KBM-7 (cell line): ENCODE measurements around the gene RWDD2A.

ENCODE experiments used
- DNase-seq: peaks from one replicate; pipeline ENCODE4 v3.0.0-alpha.2; 2015
- in situ Hi-C: fragments of 300-500 bp; cut with MboI; formaldehyde crosslinking; loops from 2 replicates; pipeline ENCODE4 v1.14.3; 2020; ENCODE audit warnings: low sequenced_read_pairs, low pct_unique_long_range_greater_than_20kb, mixed read lengths

The RWDD2A gene

DNA sequence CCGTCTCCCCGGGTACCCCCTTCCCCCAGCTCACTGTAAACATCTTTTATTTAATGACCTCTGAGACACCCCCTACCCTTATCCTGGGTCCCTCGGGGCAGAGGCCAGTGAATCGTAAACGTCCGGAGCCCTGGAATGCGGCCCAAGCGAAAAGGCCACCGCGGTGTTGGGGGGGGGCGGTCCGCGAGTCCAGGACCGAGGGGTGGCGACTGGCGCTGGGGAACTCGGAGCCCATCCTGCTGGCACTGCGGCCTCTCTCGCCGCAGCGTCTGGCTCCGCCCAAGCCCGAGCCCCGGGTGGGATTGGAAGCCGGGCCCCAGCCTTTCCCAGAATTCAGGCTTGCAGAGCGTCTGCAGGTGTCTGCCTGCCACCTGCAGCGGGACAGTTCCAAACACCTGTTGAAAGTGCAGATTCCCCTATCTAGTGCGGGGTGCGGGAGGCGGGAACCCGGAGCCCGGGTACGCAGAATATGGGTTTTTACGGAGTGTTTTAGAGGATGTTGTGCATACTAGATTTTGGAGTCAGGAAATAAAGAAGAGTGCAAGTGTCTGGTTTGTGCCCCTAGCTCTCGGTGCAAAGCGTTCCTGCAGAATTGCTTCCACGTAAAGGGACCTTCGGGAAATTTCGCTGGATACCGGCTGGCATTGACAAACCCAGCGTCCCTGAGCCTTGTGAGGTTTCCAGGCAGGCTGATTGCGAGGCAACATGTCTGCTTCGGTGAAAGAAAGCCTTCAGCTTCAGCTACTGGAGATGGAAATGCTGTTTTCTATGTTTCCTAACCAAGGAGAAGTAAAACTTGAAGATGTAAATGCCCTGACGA lies 800 bp downstream of the RWDD2A start:
- in situ Hi-C loops: no loop called here
- DNase-seq: peak; percentile 49

DNA sequence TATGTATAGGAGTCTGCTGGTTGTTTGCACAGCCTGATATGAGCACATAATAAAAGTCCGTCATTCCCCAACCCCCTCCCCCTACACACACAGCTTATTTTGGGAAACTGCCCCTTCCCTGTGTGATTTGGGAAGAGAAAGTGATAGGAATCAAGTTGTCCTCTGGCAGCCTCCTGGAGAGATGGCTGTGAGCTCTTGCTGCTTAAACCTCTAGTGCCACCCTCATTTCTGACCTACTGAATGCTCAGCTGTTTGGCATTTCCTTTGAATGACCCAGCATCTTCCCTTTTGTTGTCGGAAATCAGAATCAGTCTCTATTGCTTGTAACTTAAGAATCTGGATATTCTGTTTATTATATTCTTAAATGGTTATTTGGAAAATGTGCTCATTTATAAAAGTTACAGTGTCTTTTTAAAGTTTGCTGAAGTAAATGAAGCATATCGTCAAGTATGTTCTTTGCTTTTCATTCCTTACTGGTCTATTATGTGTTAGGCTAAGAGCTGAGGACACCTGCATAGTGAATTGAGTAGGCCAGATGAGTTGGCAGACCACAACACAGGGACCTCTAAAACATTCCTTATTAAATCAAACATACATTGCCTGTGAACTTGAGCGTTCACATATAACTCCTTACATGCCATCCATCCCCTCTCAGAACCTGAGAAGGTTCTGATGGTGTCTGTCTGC lies 5.5 kb downstream of the RWDD2A start:
- in situ Hi-C loops: no loop called here
- no peak for DNase-seq

DNA sequence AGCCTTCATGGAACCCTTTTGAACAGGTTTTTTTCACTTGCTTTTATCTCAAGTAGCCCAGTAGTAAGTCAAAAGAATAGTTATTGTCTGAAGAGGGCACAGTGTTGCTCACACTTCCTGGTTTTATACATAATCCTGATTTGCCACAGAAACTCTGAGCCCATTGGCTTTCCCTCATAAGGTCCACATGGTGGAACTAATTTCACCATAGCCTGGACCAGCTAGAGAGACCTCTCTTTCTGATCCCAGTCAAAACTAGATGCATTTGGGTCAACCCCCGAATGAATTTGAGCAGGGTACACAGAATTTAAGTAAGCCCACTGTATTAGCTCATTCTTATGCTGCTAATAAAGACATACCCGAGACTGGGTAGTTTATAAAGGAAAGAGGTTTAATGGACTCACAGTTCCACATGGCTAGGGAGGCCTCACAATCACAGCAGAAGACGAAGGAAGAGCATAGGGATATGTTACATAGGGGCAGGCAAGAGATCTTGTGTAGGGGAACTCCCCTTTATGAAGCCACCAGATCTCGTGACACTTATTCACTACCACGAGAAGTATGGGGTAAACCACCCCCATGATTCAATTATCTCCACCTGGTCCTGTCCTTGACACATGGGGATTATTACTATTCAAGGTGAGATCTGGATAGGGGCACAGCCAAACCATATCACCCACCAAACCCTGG lies 6.2 kb downstream of the RWDD2A start:
- DNase-seq: no peak
- in situ Hi-C loops: no loop called here

DNA sequence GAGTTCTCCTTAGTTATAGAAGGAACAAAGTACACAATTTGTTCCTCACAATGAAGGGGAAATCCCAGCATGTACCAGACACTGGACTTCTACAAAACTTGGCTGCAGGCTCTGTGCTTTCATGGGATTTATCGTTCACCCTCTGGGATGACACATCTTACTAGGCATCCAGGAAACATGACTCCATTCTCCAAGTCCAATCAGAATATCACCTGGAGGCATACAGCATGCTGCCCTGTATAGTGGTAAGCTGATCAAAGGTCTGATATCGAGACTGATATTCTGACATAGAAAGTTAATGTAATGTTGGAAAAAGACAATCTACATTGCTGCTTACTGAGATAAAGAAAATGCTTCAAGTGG lies 6.7 kb downstream of the RWDD2A start:
- in situ Hi-C loops: no loop called here
- DNase-seq: no peak

DNA sequence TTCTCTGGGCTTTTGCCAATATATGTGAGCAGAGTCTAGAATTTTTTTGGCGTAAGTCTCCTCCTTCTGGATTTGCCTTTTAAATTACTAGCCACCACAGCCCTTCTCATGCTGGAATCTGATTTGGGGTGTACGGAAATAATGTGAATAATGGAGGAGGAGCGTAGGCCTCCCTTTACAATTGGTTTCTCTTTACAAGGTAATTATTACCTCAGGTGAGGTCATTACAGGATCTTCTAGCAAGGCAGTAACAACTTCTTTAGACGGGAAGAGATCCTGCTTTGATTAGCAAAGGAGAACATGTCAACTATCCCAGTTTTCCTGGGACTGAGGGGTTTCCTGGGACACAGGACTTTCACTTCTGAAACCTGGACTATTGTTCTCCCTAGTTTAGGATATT lies 8.9 kb downstream of the RWDD2A start:
- in situ Hi-C loops: no loop called here
- DNase-seq: no peak

DNA sequence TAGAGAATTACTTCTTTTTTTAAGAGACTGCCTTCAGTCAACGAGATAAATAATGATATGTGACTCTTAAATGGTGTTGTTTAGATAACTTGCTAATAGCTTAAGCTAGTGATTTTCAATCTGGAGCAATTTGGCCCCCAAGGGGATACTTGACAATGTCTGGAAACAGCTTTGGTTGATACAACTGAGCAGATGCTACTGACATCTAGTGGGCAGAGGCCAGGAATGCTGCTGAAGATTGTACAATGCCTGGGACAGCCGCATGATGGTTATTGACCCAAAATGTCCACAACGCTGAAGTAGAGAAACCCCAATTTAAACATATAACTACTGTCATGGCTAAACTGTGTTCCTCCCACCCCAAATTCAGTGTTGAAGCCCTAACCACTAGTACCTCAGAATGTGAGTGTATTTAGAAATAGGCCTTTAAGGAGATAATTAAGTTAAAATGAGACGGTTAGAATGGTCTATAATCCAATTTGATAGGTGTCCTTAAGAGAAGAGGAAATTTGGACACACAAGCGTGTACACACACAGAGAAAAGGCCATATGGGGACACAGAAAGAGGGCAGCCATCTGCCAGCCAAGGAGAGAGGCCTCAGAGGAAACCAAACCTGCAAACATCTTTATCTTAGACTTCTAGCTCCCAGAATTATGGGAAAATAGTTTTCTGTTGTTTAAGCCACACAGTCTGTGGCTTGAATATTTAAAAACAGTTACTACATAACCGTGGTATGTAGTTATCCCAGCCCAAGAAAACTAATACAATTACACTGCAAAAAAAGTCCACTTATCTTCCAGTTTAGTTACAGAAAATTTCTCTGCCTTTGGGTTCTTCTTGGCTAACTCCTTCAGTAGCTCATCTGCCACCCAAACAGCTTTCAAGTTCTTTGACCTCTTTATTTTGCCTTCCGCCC lies 22.2 kb downstream of the RWDD2A start:
- peak; percentile 67 for DNase-seq
- in situ Hi-C loops: no loop called here

DNA sequence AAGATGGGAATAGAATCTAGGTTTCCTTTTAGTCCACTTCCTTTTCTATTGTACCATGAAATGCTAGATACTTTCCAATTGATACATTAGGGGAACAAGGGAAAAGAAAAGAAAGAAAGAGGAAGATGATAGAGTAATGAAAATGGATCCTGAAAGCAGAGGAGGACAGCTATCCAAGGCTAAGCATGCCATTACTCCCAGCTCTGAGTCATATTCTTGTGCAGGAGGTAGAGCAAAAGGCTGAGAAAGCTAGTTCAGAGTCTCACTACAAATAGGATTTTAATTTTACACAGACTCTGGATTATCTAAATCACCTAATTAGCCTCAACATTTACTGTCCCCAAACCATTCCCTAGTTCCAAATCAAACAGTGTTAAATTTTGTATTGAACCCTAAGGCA lies 23.6 kb downstream of the RWDD2A start:
- in situ Hi-C loops: no loop called here
- DNase-seq: no peak

DNA sequence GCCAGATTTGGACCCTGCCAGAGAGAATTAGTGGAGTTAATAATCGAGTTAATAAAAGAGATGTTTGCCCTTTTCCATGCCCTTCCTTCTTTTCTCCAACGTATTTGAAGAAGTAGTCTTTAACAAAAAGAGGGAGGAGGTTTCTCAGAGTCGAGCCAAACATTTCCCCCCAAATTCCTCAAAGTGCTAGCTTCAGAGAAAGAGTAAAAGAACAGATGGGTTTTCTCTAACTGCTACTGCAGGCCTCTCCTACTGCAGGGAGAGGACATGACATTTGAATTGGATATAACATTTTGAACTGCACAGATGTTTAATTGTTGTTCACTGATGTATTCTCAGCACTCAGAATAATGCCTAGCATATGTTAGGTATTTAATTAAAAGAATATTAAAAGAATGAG lies 25.5 kb downstream of the RWDD2A start:
- in situ Hi-C loops: no loop called here
- DNase-seq: no peak

DNA sequence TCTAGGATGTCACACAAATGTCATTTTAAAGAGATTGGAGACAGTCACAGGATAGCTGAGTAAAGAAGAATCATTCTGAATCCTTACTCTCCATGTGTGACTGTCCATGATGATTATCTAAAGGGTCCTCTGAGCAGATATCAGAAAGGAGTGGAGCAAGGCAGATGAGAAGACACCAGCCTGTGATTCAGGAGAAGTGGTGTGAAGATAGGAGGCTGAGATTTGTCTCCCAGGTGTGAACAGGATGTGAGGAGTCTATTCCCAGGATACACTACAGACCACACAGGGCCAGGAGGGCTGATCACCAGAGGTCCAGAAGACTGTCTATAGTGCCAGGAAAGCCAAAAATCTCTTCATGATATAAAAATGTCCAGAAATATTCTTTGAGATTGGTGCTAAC lies 27.0 kb downstream of the RWDD2A start:
- in situ Hi-C loops: no loop called here
- DNase-seq: no peak

DNA sequence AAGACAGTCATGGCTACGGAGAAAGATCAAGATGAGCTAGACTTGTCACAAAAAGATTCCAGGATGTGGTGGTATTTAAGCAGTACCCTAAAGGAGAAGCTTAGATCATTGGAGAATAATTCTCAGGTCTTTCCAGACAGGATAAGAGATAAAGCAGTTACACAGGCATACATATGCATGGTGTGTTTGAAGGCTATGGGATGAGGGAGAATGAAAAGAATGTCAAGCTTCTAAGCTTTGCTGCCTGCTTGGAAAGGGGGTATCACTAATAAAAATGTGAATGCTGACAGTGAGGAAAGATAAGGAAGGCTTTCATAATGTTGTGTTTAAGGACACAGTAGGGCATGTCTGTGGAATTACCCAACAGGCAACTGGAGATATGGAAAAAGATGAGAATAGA lies 28.1 kb downstream of the RWDD2A start:
- in situ Hi-C loops: no loop called here
- DNase-seq: no peak

DNA sequence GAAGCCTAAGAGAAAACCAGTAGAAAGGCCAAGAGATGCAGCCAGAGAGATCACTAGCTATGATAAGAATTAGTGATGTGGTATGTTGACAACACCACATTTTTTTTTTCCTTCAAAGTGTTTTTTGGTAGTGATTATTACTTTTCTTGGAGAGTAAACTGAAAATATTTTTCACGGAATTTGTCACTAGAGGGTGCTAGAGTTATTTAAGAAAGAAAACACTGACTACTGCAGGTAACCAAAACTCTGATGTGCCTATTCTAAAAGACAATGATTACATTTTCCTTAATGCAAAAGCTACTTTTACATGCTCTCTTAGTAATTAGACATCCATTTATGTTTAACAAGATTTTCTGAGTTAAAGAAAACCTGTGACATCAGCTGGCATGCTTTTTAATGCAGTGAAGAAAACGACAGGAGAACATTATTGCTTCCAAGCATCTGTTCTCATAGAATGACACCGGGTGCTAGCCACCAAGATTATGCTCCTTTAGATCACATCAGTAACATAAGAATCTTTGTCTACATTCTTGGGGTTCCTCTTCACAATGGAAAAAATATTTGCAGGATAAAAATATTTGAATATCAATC lies 28.8 kb downstream of the RWDD2A start:
- in situ Hi-C loops: no loop called here
- peak; percentile 83 for DNase-seq

DNA sequence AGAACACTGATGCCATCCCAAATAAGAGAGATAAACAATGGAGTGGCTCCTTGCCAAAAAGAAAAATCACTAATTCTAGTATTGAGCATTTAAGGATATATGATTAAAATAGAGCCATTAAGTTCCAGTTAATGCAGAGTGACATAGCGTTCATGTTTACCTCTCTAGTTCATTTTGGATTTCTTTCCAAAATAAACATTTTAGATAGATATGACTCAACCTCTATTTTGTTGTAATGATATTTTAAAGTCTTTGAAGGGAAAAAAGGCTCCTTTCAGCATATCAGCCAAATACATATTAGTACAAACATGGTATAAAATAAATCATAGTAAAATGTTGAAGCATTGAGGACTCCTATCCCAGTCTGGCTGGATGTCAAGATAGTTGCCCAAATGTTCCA lies 33.4 kb downstream of the RWDD2A start:
- DNase-seq: no peak
- in situ Hi-C loops: no loop called here

DNA sequence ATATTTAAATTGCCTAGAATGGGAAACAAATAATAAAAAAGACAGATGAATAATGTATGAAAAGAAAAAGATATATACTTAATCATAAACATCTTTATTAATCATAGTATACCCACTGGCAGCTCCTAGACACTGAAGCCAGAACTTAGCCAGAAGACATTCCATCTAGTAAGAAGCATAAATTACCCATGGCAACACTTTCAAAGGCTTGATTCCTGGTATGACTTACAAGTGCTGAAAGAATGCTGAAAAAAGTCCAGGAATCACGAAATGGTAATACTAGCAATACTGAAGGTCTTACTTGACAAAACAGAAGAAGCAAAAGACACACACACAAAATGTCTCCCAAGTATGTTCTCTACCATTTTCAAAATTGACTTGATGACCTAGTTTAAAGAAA lies 38.0 kb downstream of the RWDD2A start:
- no peak for DNase-seq
- in situ Hi-C loops: loop anchor here (10.0 kb wide), 1 partner anchor 284 kb away; the partner anchor contains the start of gene PRSS35

DNA sequence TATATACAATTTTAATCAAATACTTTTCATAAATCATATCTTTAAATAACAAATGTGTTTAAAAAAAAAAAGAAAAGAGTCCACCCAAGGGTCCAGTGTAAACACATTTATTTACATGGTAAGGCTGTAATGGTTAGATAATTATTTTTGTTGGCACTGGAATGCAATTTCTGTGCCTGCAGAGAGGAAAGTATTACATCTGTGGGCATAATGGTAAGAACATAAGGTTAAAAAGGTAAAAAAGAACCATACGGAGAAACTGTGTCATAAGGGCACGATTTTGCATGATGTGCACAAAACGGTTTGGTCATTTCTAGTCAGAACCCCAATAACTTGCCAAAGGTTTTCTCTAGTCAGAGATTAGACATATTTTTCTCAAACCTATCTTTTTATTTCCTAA lies 54.3 kb downstream of the RWDD2A start:
- DNase-seq: no peak
- in situ Hi-C loops: no loop called here
